Activated naive CD8-positive, alpha-beta T cell treated with anti-CD3 and anti-CD28 coated beads for 36 hours (primary cell): ENCODE data around the gene ZNF660. TPM values are rescaled to one million over a fixed set of nuclear protein-coding genes. Genes with fewer than 3 reads are reported as not detected.
"Not testable (repeated sequence)": the region's sequence is repeated elsewhere in the genome, so short reads cannot be mapped to it uniquely, and the experiment has no call there.

Experiments used
- DNase-seq: peaks from one replicate; pipeline ENCODE4 v3.0.0; 2021
- H3K27ac Mint-ChIP-seq: one replicate; pipeline ENCODE4 v1.8.0; 2022; ENCODE audit warnings: mild to moderate bottlenecking, moderate library complexity, mixed read lengths
- H3K27me3 Mint-ChIP-seq: one replicate; pipeline ENCODE4 v1.8.0; 2022; ENCODE audit warnings: mild to moderate bottlenecking, mixed read lengths
- H3K36me3 Mint-ChIP-seq: one replicate; pipeline ENCODE4 v1.8.0; 2021; ENCODE audit warnings: mild to moderate bottlenecking, mixed read lengths
- H3K4me1 Mint-ChIP-seq: one replicate; pipeline ENCODE4 v1.8.0; 2021; ENCODE audit warnings: mixed read lengths
- H3K4me3 Mint-ChIP-seq: one replicate; pipeline ENCODE4 v1.8.0; 2022; ENCODE audit warnings: mild to moderate bottlenecking, moderate library complexity, mixed read lengths
- H3K9me3 Mint-ChIP-seq: one replicate; pipeline ENCODE4 v1.8.0; 2022; ENCODE audit warnings: mixed read lengths
- total RNA-seq, 2 experiments: library from RNA; stranded (reverse); gene quantifications; one replicate each; pipeline ENCODE4 v1.2.3, GENCODE V29; 2021

The ZNF660 gene
- total RNA-seq, 2 experiments from 2014 or later: 0.94 to 1.6 TPM

DNA sequence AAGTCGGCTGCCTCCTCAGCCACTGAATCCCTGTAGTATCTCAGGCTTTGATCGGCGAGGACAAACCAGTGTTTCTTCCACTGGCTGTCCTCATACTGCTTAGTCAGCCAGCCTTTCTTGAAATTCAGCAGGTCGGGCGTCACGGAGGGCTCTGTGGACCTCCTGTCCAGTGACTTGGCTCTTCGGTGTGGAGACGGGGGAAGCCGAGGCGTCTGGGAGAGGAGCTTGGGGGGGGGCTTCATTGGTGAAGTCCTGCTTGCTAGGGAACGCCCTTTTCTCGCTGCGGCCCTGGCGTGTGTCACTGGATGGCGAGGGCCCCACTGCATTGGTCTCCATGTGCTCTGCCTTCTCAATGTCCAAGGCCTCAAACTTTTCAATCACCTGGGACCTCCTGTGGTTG lies 5.0 kb upstream of the ZNF660 start:
- H3K27ac Mint-ChIP-seq, H3K4me3 Mint-ChIP-seq, H3K4me1 Mint-ChIP-seq, DNase-seq: not testable (repeated sequence)
- Mint-ChIP-seq H3K27me3 (peaks cover 12% of the 10 kb centered on the region), H3K9me3 (peaks cover 29% of the 10 kb centered on the region), H3K36me3 (peaks cover 44% of the 10 kb centered on the region)

DNA sequence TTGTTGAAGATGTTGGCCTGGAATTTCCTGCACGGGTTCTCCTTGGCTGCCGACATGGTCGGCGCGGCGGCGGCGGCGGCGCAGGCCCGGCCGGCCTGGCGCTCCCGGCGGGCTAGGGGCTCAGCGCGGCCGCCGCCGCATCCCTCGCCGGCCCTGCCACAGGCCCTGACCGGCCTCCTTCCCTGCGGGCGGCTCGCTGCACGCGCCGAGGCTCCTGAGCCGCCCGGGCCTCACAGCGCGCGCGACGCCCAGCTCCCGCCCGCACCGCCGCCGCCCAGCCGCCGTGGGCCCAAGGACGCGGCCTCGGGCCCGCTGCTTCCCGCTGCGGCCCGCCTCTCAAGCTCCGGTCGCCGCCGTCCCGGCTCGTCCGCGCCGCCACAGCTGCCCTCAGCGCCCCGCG lies 3.8 kb upstream of the ZNF660 start:
- Mint-ChIP-seq H3K36me3 (peaks cover 43% of the 10 kb centered on the region), H3K9me3 (peaks cover 27% of the 10 kb centered on the region), H3K27me3 (peaks cover 23% of the 10 kb centered on the region)
- H3K4me1 Mint-ChIP-seq, H3K4me3 Mint-ChIP-seq, DNase-seq, H3K27ac Mint-ChIP-seq: not testable (repeated sequence)

DNA sequence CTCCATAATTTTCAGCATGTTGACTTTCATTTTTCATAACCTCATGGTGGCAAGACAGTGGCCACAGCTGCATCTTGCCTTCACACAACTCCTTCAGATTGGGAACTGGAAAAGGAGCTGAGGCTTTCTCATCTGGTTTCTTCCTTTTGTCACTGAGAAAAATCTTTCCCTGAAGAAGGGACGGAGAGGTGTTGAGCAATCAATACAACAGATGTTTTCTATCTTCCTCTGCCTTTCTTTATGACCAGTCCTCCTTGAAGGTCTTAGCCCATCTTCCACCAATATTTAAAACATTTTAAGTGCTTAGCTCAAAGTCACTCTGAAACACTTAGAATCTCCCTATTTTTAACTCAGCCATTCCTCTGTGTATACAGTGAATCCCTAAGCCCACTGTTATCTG lies 11.9 kb downstream of the ZNF660 start:
- Mint-ChIP-seq H3K36me3 (peaks cover 33% of the 10 kb centered on the region), H3K4me3 (no peak overlapping the region), H3K9me3 (peaks cover 34% of the 10 kb centered on the region), H3K27me3 (no peaks in the 10 kb centered on the region), H3K27ac (no peak overlapping the region), H3K4me1 (no peaks in the 10 kb centered on the region)
- no peak for DNase-seq

DNA sequence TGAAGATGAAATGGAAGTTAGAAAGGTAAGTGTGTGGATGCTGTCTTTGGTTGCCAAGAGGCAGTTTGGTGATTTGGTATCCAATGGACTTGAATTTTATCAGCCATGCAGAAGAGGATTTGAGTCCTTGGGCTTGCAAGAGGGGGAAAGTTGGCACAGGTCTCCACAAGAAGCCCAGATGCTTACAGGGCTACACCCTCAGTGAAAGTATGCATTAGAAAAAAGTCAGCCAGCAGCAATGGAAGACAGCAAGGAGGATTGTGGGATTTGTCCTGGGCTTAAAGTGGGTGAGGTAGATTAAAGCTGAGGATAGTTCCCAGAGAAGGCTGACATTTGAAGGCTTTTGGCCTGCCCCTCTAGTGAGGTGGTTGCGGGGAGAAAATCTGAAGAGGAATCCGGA lies 17.0 kb downstream of the ZNF660 start:
- Mint-ChIP-seq H3K27ac (no peak overlapping the region), H3K9me3 (peaks cover 8% of the 10 kb centered on the region), H3K4me3 (no peak overlapping the region), H3K36me3 (peaks cover 15% of the 10 kb centered on the region), H3K4me1 (no peaks in the 10 kb centered on the region), H3K27me3 (no peaks in the 10 kb centered on the region)
- no peak for DNase-seq

DNA sequence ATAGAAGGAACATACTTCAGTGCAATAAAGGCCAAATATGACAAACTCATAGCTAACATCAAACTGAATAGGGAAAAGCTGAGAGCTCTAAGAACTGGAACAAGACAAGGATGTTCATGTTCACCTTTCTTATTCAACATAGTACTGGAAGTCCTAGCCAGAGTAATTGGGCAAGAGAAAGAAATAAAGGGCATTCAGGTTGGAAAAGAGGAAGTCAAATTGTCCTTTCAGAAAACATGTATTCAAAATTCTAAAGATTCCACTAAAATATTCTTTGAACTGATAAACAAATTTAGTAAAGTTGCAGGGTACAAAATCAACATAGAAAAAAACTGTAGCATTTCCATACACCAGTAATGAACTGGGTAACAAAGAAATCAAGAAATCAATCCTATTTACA lies 27.9 kb downstream of the ZNF660 start:
- Mint-ChIP-seq H3K27me3 (peaks cover 6% of the 10 kb centered on the region), H3K9me3 (peaks cover 2% of the 10 kb centered on the region), H3K4me3 (no peak overlapping the region), H3K36me3 (peaks cover 6% of the 10 kb centered on the region), H3K4me1 (no peaks in the 10 kb centered on the region), H3K27ac (no peak overlapping the region)
- DNase-seq: no peak

DNA sequence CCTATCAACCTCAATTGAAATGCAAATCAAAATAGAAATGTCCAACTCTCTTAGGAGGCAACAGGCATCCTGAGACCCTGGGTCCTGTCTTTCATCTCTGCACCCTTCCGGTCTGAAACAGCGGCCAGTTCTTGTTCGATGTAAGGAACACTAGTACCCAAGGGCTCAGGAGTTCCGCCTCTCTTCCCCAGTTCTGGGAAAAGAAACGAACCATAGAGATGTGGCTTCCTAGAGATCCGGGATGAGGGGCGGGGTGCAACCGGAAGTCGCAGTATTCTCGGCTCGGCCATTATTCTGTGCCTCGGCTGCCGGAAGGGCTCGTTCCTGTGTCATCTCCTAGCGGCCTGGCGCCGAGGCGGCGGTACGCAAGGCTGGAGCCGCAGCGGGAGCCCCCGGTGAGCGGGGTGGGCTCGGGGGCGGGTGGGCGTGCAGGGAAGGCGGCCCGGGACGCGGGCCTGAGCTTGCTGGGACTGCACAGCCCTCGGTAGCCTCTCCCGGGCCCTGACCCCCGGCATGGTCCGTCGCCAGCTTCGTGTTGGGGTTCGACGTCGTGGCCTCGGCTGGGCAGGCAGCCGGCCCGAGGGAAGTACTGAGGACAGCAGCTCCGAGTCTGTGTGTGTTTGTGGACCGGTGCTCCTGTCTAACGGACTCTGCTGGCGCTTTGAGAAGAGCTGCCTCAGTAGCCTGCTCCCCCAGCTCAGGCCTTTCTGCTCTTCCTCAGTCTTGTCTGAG lies 40.2 kb downstream of the ZNF660 start, which contains the start of gene ZNF197:
Gene ZNF197, plus strand, starts transcription at position 288 of the 732 bp plus-strand sequence. CDS start 4,119 bp downstream, outside the sequence.
- peak within 1 kb of the TSS; percentile 75 for H3K27ac Mint-ChIP-seq
- no peaks in the 10 kb centered on the region for H3K27me3 Mint-ChIP-seq
- H3K9me3 Mint-ChIP-seq: no peaks in the 10 kb centered on the region
- H3K4me1 Mint-ChIP-seq: peaks cover 26% of the 10 kb centered on the region
- peak; percentile 72 for DNase-seq
- H3K4me3 Mint-ChIP-seq: peak within 1 kb of the TSS; percentile 89
- H3K36me3 Mint-ChIP-seq: peaks cover 28% of the 10 kb centered on the region

DNA sequence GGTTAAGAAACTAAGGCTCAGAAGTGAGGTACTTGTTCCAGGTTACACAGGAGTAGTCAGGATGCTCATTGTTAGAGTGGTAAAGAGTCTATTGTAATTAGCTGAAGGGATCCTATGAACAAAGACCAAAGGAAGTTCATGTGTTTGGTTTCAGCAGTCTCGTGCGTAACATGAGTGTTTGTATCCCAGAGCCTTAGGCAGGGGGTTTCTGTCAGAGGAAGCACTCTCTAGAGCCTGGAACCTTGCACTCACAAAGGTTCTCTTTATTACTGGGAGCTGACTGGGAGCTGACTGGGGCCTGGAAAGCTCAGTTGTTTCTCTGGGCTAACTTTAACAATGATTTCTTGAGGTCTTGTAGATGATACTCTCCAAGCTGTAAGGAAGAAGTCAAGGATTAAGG lies 44.0 kb downstream of the ZNF660 start:
- H3K36me3 Mint-ChIP-seq: peaks cover 59% of the 10 kb centered on the region
- H3K27ac Mint-ChIP-seq: no peak overlapping the region
- H3K4me3 Mint-ChIP-seq: no peak overlapping the region
- H3K4me1 Mint-ChIP-seq: peaks cover 24% of the 10 kb centered on the region
- DNase-seq: no peak
- no peaks in the 10 kb centered on the region for H3K27me3 Mint-ChIP-seq
- H3K9me3 Mint-ChIP-seq: no peaks in the 10 kb centered on the region

DNA sequence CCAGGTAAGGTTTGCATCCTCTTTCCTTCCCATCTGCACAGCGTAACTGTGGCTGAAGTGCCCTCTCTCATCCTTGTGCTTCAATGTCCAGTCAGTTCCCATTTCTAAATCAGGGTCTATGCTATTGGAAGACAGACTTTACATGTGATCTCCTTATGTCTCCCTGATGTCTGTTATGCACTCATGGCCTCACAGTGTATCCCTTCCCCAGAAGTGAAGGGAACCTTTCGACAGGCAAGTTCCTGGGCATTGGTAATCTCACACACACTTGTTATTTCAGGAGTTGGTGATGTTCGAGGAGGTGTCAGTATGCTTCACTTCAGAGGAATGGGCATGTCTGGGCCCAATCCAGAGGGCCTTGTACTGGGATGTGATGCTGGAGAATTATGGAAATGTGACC lies 47.4 kb downstream of the ZNF660 start:
- no peaks in the 10 kb centered on the region for H3K27me3 Mint-ChIP-seq
- no peak overlapping the region for H3K4me3 Mint-ChIP-seq
- H3K27ac Mint-ChIP-seq: no peak overlapping the region
- H3K36me3 Mint-ChIP-seq: peaks cover 85% of the 10 kb centered on the region
- peaks cover 12% of the 10 kb centered on the region for H3K4me1 Mint-ChIP-seq
- DNase-seq: no peak
- peaks cover 15% of the 10 kb centered on the region for H3K9me3 Mint-ChIP-seq

DNA sequence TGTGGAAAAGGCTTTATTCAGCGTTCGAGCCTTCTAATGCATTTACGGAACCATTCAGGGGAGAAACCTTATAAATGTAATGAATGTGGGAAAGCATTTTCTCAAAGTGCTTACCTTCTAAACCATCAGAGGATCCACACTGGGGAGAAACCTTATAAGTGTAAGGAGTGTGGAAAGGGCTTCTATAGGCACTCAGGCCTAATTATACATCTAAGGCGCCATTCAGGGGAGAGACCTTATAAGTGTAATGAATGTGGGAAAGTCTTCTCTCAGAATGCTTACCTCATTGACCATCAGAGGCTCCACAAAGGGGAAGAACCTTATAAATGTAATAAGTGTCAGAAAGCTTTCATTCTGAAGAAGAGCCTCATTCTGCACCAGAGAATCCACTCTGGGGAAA lies 57.6 kb downstream of the ZNF660 start:
- Mint-ChIP-seq H3K27ac (no peak overlapping the region), H3K27me3 (no peaks in the 10 kb centered on the region), H3K4me3 (no peak overlapping the region), H3K4me1 (no peaks in the 10 kb centered on the region), H3K9me3 (peaks cover 63% of the 10 kb centered on the region), H3K36me3 (peaks cover 85% of the 10 kb centered on the region)
- DNase-seq: no peak

DNA sequence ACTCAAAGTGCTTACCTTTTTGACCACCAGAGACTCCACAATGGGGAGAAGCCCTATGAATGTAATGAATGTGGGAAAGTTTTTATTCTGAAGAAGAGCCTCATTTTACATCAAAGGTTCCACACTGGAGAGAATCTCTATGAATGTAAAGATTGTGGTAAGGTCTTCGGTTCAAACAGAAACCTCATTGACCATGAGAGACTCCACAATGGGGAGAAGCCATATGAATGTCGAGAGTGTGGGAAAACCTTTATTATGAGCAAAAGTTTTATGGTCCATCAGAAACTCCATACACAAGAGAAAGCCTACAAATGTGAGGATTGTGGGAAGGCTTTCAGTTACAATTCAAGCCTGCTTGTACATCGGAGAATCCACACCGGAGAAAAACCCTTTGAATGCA lies 58.3 kb downstream of the ZNF660 start:
- H3K4me3 Mint-ChIP-seq: no peak overlapping the region
- peaks cover 4% of the 10 kb centered on the region for H3K4me1 Mint-ChIP-seq
- H3K27ac Mint-ChIP-seq: no peak overlapping the region
- H3K27me3 Mint-ChIP-seq: no peaks in the 10 kb centered on the region
- peaks cover 86% of the 10 kb centered on the region for H3K36me3 Mint-ChIP-seq
- H3K9me3 Mint-ChIP-seq: peaks cover 63% of the 10 kb centered on the region
- DNase-seq: no peak

DNA sequence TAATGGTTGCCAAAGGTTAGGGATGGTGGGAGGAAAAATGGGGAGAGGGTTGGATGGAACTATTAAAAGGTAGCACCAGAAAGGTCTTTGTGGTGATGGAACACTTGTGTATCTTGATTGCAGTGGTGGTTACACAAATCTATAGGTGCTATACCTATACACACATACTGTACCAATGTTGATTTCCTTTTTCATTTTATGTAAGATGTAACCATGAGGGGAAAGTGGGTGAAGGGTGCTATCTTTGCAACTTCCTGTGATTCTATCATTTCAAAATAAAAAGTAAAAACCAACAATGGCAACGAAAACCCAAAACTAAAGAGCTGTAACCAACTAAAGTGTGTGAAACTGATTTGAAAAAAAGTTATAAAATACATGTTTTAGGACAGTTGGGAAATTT lies 63.0 kb downstream of the ZNF660 start:
- peaks cover 44% of the 10 kb centered on the region for H3K9me3 Mint-ChIP-seq
- no peaks in the 10 kb centered on the region for H3K27me3 Mint-ChIP-seq
- DNase-seq: no peak
- H3K27ac Mint-ChIP-seq: no peak overlapping the region
- H3K36me3 Mint-ChIP-seq: peaks cover 70% of the 10 kb centered on the region
- H3K4me1 Mint-ChIP-seq: peaks cover 8% of the 10 kb centered on the region
- peak overlapping the region; percentile 88 for H3K4me3 Mint-ChIP-seq

DNA sequence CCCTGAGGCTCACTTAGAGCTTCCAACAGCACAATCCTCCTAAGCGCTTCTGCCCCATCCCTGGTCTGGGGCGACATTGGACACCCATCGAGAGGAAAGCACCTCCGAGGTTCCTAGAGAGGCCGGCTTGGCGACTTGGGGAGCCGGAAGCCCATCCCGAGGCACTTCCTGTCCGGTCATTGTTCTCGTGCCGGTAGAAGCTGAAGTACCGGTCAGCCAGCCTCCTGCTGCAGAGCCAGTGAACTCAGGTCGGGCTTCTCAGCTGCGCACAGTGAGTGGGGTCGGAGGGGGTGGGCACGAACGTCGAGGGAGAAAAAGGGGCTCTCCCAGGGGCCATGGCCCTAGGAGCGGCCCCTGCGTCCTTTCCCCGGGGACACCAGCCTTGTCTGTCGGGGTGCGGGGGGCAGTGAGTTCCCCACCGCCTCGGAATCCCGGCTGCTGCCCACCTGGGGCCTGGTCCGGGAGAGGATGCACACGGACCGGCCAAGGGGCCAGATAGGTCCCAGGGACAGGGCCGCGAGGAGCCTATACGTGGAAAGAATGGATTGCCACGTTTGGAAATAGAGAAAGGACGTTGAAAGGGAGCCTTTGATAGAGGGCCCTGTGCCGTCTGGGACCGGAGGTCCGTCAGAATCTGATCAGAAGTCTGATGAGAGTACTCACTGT lies 63.9 kb downstream of the ZNF660 start, which contains the start of gene ZNF35:
Gene ZNF35, plus strand, starts transcription at position 169 of the 666 bp plus-strand sequence. CDS start 2,336 bp downstream, outside the sequence.
- Mint-ChIP-seq H3K27me3 (no peaks in the 10 kb centered on the region), H3K27ac (peak within 1 kb of the TSS; percentile 63), H3K9me3 (peaks cover 39% of the 10 kb centered on the region), H3K4me3 (peak within 1 kb of the TSS; percentile 88), H3K4me1 (peaks cover 8% of the 10 kb centered on the region), H3K36me3 (peaks cover 68% of the 10 kb centered on the region)
- DNase-seq: peak; percentile 55

Other genes with a start within 250 kb of the ZNF660 start
- 10 to 100 TPM; 10.8 to 12.6 TPM for gene TCAIM, start 246.2 kb upstream of the ZNF660 start, total RNA-seq
- 10 to 100 TPM; 12.2 to 13.4 TPM for gene ZNF445, start 107.3 kb upstream of the ZNF660 start, total RNA-seq
- gene ZKSCAN7, start 29.8 kb upstream of the ZNF660 start, total RNA-seq: 1 to 10 TPM; 4.4 to 4.5 TPM
- gene ZNF197, start 40.1 kb downstream of the ZNF660 start, total RNA-seq: 10 to 100 TPM; 10.6 to 11.4 TPM
- 1 to 10 TPM; 5.8 to 6.9 TPM for gene ZNF35, start 63.8 kb downstream of the ZNF660 start, total RNA-seq
- gene ZNF502, start 127.7 kb downstream of the ZNF660 start, total RNA-seq: 1 to 10 TPM; 2.4 to 3.0 TPM
- 1 to 10 TPM; 2.7 to 3.6 TPM for gene ZNF501, start 144.7 kb downstream of the ZNF660 start, total RNA-seq
- 10 to 100 TPM; 37.9 to 47.7 TPM for gene KIAA1143, start 176.7 kb downstream of the ZNF660 start, total RNA-seq
- gene KIF15, start 176.8 kb downstream of the ZNF660 start, total RNA-seq: 10 to 100 TPM; 36.2 to 36.7 TPM